HCT116 (cell line): ENCODE measurements around the gene FLT3. TPM values are rescaled to one million over a fixed set of nuclear protein-coding genes. Genes with fewer than 3 reads are reported as not detected.

Source experiments
- ATAC-seq: fragments of 200-7000 bp; cut with Tn5 transposase; 2 replicates; pipeline ENCODE4 v1.9.1; 2020; ENCODE audit warnings: mild to moderate bottlenecking, moderate library complexity
- BruUV-seq: library from RNA; stranded (reverse); fragments of 400-500 nt; replicated peaks from 2 replicates; lab custom pipeline; 2021; lab: Mats Ljungman, UMichigan
- CTCF ChIA-PET: fragments of 300-600 bp; sonication (Branson Sonifier 250); formaldehyde crosslinking; loops from one replicate; lab custom pipeline; 2021; ENCODE audit warnings: antibody characterized with exemption; lab: Charles Lee
- POLR2A ChIA-PET: fragments of 300-600, 350-600 bp; sonication (Branson Sonifier 250); formaldehyde crosslinking; loops from one replicate; lab custom pipeline; 2021; ENCODE audit warnings: antibody characterized with exemption; lab: Charles Lee
- RAD21 ChIA-PET, 2 experiments: fragments of 300-600 bp; sonication (Branson Sonifier 250); formaldehyde crosslinking; loops; one replicate each; lab custom pipeline; 2023; ENCODE audit warnings: low total read pairs in 2 of 2; ENCODE audit not compliant: uncharacterized antibody in 2 of 2, unreplicated experiment in 2 of 2, low non-redundant PET in 1 of 2; lab: Charles Lee
- DNase-seq: peaks from one replicate; pipeline ENCODE4 v3.0.0-alpha.2; 2010; ENCODE audit warnings: low read depth, low spot score
- H2AFZ ChIP-seq: fragments of 200-600 bp; shearing (Covaris generic), sonication (generic); 2 replicates; pipeline ENCODE4 v1.6.1; 2017; ENCODE audit warnings: low read depth, mixed run types, mixed read lengths, antibody characterized with exemption, low read length; ENCODE audit not compliant: poor library complexity, severe bottlenecking
- H3K27ac ChIP-seq: 2 replicates; pipeline ENCODE4 v1.5.1; 2012; ENCODE audit warnings: low read depth, low read length
- H3K27me3 ChIP-seq: fragments of 200-600 bp; sonication (generic); 2 replicates; pipeline ENCODE4 v1.6.1; 2016; ENCODE audit warnings: mixed run types, low read length, mixed read lengths; ENCODE audit not compliant: insufficient read depth
- H3K36me3 ChIP-seq, 2 experiments: fragments of 200-500 bp in 1 of 2; fragments of 200-600 bp in 1 of 2; sonication (Bioruptor generic) in 1 of 2; sonication (generic) in 1 of 2; 2 replicates each; pipeline versions ENCODE4 v1.5.1 to v1.6.1; 2014 to 2016; ENCODE audit warnings: low read length in 2 of 2, inconsistent platforms in 1 of 2, mixed read lengths in 1 of 2, mixed run types in 1 of 2; ENCODE audit not compliant: insufficient read depth in 2 of 2, control insufficient read depth in 1 of 2
- H3K4me1 ChIP-seq, 2 experiments: fragments of 200-600 bp in 1 of 2; sonication (generic) in 1 of 2; 2 replicates each; pipeline versions ENCODE4 v1.5.1 to v1.6.1; 2012 to 2017; ENCODE audit warnings: low read length in 2 of 2, inconsistent platforms in 1 of 2, mild to moderate bottlenecking in 1 of 2, mixed read lengths in 1 of 2, mixed run types in 1 of 2, moderate library complexity in 1 of 2; ENCODE audit not compliant: insufficient read depth in 2 of 2, control insufficient read depth in 1 of 2
- H3K4me2 ChIP-seq: fragments of 200-600 bp; sonication (generic); 2 replicates; pipeline ENCODE4 v1.6.1; 2017; ENCODE audit warnings: mixed run types, low read length, mixed read lengths
- H3K4me3 ChIP-seq, 2 experiments: fragments of 200-600 bp in 1 of 2; sonication (generic) in 1 of 2; replicated peaks in 1 of 2; 2 replicates each; pipeline ENCODE4 v1.5.1; 2011 to 2016; ENCODE audit warnings: low read length in 2 of 2, control low read depth in 1 of 2, low read depth in 1 of 2, mild to moderate bottlenecking in 1 of 2, mixed read lengths in 1 of 2, mixed run types in 1 of 2
- H3K79me2 ChIP-seq: fragments of 200-600 bp; sonication (generic); 2 replicates; pipeline ENCODE4 v1.6.1; 2017; ENCODE audit warnings: mild to moderate bottlenecking, mixed run types, low read length, moderate library complexity, mixed read lengths; ENCODE audit not compliant: insufficient read depth
- H3K9ac ChIP-seq: fragments of 200-600 bp; sonication (generic); 2 replicates; pipeline ENCODE4 v1.6.1; 2016; ENCODE audit warnings: low read length, mixed read lengths
- H3K9me2 ChIP-seq: fragments of 200-600 bp; sonication (generic), shearing (Covaris generic); 2 replicates; pipeline ENCODE4 v1.6.1; 2017; ENCODE audit warnings: mixed run types, mild to moderate bottlenecking, moderate library complexity; ENCODE audit not compliant: insufficient read depth
- H3K9me3 ChIP-seq, 2 experiments: fragments of 200-500 bp in 1 of 2; fragments of 200-600 bp in 1 of 2; sonication (Bioruptor generic) in 1 of 2; sonication (generic) in 1 of 2; 2 replicates each; pipeline ENCODE4 v1.6.1; 2014 to 2017; ENCODE audit warnings: low read length in 2 of 2, mixed read lengths in 2 of 2, inconsistent platforms in 1 of 2, low read depth in 1 of 2, mild to moderate bottlenecking in 1 of 2, mixed run types in 1 of 2, moderate library complexity in 1 of 2; ENCODE audit not compliant: control insufficient read depth in 1 of 2, insufficient read depth in 1 of 2
- H4K20me1 ChIP-seq: fragments of 200-600 bp; sonication (generic), shearing (Covaris generic); 2 replicates; pipeline ENCODE4 v1.6.1; 2017; ENCODE audit warnings: mixed run types, mild to moderate bottlenecking, moderate library complexity; ENCODE audit not compliant: insufficient read depth
- ELF1 ChIP-seq: IDR thresholded peaks from 2 replicates; pipeline ENCODE4 v1.6.1; 2012; ENCODE audit warnings: low read depth, borderline replicate concordance
- POLR2A ChIP-seq: IDR thresholded peaks from 2 replicates; pipeline ENCODE4 v1.7.0; 2011; ENCODE audit warnings: borderline replicate concordance; ENCODE audit not compliant: insufficient read depth, insufficient read length; ENCODE audit errors: extremely low read depth
- SIN3A ChIP-seq: IDR thresholded peaks from 2 replicates; pipeline ENCODE4 v1.6.1; 2012; ENCODE audit warnings: low read depth
- intact Hi-C: fragments of 100-400 bp; cut with micrococcal nuclease; formaldehyde crosslinking; loops from 2 replicates; pipeline ENCODE4 v1.10.0; 2022
- total RNA-seq: library from RNA; stranded (reverse); gene quantifications from one replicate; pipeline ENCODE4 v1.2.1, GENCODE V29; 2021; ENCODE audit not compliant: unreplicated experiment
- TF ChIP-seq, protein P1 (sequence below), 3 experiments: fragments of 200-600 bp in 1 of 3; sonication (generic) in 1 of 3; IDR thresholded peaks in 2 of 3; conservative IDR thresholded peaks in 1 of 3; 2 replicates each; pipeline ENCODE4 v1.5.1; 2012 to 2017; ENCODE audit warnings: low read depth in 2 of 3, low read length in 2 of 3, antibody characterized with exemption in 1 of 3, borderline replicate concordance in 1 of 3, control low read depth in 1 of 3, mild to moderate bottlenecking in 1 of 3, mixed read lengths in 1 of 3, mixed run types in 1 of 3, moderate library complexity in 1 of 3; ENCODE audit not compliant: insufficient read depth in 1 of 3

Gene FLT3
- total RNA-seq, 1 experiment from 2014 or later = 0.17 TPM

DNA sequence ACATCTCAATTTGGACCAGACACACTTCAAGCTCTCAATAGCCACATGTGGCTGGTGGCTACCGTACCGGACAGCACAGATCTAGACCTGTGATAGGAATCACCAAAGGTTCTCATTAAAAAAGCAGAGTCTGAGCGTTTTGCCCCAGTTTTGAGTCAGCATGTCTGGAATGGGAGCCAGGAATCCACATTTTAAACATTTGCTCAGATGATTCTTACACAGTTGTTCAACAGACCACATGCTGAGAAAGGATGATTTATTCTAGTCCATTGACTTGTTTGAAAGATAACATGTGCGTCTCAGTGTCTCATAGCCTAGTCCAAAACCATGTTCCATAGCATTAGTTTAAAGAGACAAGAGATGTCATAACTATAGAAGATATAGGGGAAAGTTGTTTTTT is 53.4 kb downstream of the FLT3 start:
- CTCF ChIA-PET = no interaction called here
- Histone ChIP-seq H3K27me3 (no peaks in the 10 kb centered on the region), H3K4me1 (no peaks in the 10 kb centered on the region)
- TF ChIP-seq SIN3A = no peak
- TF ChIP-seq, protein P1, sequence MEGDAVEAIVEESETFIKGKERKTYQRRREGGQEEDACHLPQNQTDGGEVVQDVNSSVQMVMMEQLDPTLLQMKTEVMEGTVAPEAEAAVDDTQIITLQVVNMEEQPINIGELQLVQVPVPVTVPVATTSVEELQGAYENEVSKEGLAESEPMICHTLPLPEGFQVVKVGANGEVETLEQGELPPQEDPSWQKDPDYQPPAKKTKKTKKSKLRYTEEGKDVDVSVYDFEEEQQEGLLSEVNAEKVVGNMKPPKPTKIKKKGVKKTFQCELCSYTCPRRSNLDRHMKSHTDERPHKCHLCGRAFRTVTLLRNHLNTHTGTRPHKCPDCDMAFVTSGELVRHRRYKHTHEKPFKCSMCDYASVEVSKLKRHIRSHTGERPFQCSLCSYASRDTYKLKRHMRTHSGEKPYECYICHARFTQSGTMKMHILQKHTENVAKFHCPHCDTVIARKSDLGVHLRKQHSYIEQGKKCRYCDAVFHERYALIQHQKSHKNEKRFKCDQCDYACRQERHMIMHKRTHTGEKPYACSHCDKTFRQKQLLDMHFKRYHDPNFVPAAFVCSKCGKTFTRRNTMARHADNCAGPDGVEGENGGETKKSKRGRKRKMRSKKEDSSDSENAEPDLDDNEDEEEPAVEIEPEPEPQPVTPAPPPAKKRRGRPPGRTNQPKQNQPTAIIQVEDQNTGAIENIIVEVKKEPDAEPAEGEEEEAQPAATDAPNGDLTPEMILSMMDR (IDR thresholded peaks at IDR 0.05 in 2 of 3, conservative IDR thresholded peaks at IDR 0.05 in 1 of 3; ENCODE audit: borderline replicate concordance in 1 of 3, insufficient read depth in 1 of 3, low read depth in 2 of 3, low read length in 2 of 3) = no peak
- TF ChIP-seq, all 23 proteins: peak for 0
- Histone ChIP-seq H4K20me1 (no peaks in the 10 kb centered on the region), H3K4me2 (no peak overlapping the region), H3K9me3 (no peaks in the 10 kb centered on the region), H3K4me3 (no peak overlapping the region), H3K79me2 (no peaks in the 10 kb centered on the region), H3K36me3 (no peaks in the 10 kb centered on the region), H3K27ac (no peak overlapping the region), H2AFZ (no peak overlapping the region), H3K9me2 (no peaks in the 10 kb centered on the region), H3K9ac (no peak overlapping the region)
- ChIA-PET RAD21 (no interaction called here), POLR2A (no interaction called here)
- intact Hi-C loops = no loop called here
- no peak for DNase-seq
- ATAC-seq = no peak
- BruUV-seq = no TSS peak

- DNase-seq (no peak), ATAC-seq (no peak)
- POLR2A ChIA-PET = no interaction called here
- RAD21 ChIA-PET = no interaction called here
- no peaks in the 10 kb centered on the region for H3K9me2 ChIP-seq
- TF ChIP-seq ELF1 (no peak), POLR2A (no peak), SIN3A (no peak)
- no peaks in the 10 kb centered on the region for H4K20me1 ChIP-seq
- H2AFZ ChIP-seq = no peak overlapping the region
- H3K4me2 ChIP-seq = no peak overlapping the region
- H3K27me3 ChIP-seq = no peaks in the 10 kb centered on the region
- no peaks in the 10 kb centered on the region for H3K4me1 ChIP-seq
- H3K4me3 ChIP-seq = no peak overlapping the region
- no peaks in the 10 kb centered on the region for H3K36me3 ChIP-seq
- no peaks in the 10 kb centered on the region for H3K79me2 ChIP-seq
- BruUV-seq = no TSS peak
- no peak overlapping the region for H3K27ac ChIP-seq
- intact Hi-C loops = no loop called here
- CTCF ChIA-PET = no interaction called here
- H3K9me3 ChIP-seq = no peaks in the 10 kb centered on the region
- H3K9ac ChIP-seq = no peak overlapping the region
Measured at GRCh38 chr13:28045861-28046260, 54.5 kb downstream of the FLT3 start.
